ENCODE data around the gene C1orf116.

The C1orf116 gene

GRCh38 chr1:207018707-207019106, 13.8 kb downstream of the C1orf116 start:
- TF ChIP-seq CTCF (IDR thresholded peaks at IDR 0.05; ENCODE audit: control insufficient read depth, insufficient read depth, low read depth, low read length, missing control alignments) = no peak
- no peak overlapping the region for H3K4me3 ChIP-seq (ENCODE audit: control insufficient read depth, low read depth, low read length)
- no peak for DNase-seq (ENCODE audit: low read depth)

- TF ChIP-seq CTCF (IDR thresholded peaks at IDR 0.05; ENCODE audit: control insufficient read depth, insufficient read depth, low read depth, low read length, missing control alignments) = no peak
- no peak for DNase-seq (ENCODE audit: low read depth)
These were observed 14.7 kb downstream of the C1orf116 start for GRCh38 chr1:207017615-207018559.

GRCh38 chr1:207015791-207016190, 16.8 kb downstream of the C1orf116 start:
- H3K4me3 ChIP-seq (ENCODE audit: control insufficient read depth, low read depth, low read length) = no peak overlapping the region
- TF ChIP-seq CTCF (IDR thresholded peaks at IDR 0.05; ENCODE audit: control insufficient read depth, insufficient read depth, low read depth, low read length, missing control alignments) = no peak
- no peak for DNase-seq (ENCODE audit: low read depth)

More at GRCh38 chr1:207017615-207018559, 14.7 kb downstream of the C1orf116 start:
- no peak overlapping the region for H3K4me3 ChIP-seq (ENCODE audit: control insufficient read depth, low read depth, low read length)

- no peak overlapping the region for H3K4me3 ChIP-seq (ENCODE audit: control insufficient read depth, low read depth, low read length)
- DNase-seq (ENCODE audit: low read depth) = no peak
- no peak for TF ChIP-seq CTCF (IDR thresholded peaks at IDR 0.05; ENCODE audit: control insufficient read depth, insufficient read depth, low read depth, low read length, missing control alignments)
These were observed 17.8 kb downstream of the C1orf116 start for GRCh38 chr1:207014728-207015127.

GRCh38 chr1:207013321-207014085, 19.1 kb downstream of the C1orf116 start:
- no peak for TF ChIP-seq CTCF (IDR thresholded peaks at IDR 0.05; ENCODE audit: control insufficient read depth, insufficient read depth, low read depth, low read length, missing control alignments)
- DNase-seq (ENCODE audit: low read depth) = no peak

GRCh38 chr1:207010726-207011125, 21.8 kb downstream of the C1orf116 start:
- no peak for TF ChIP-seq CTCF (IDR thresholded peaks at IDR 0.05; ENCODE audit: control insufficient read depth, insufficient read depth, low read depth, low read length, missing control alignments)
- no peak for DNase-seq (ENCODE audit: low read depth)

More at GRCh38 chr1:207013321-207014085, 19.1 kb downstream of the C1orf116 start:
- H3K4me3 ChIP-seq (ENCODE audit: control insufficient read depth, low read depth, low read length) = no peak overlapping the region

More at GRCh38 chr1:207010726-207011125, 21.8 kb downstream of the C1orf116 start:
- H3K4me3 ChIP-seq (ENCODE audit: control insufficient read depth, low read depth, low read length) = no peak overlapping the region

Measured in AG09309 (cell line).